GM18499 (cell line): ENCODE data around the gene EIF3M.
"Not testable (repeated sequence)": the region's sequence is repeated elsewhere in the genome, so short reads cannot be mapped to it uniquely, and the experiment has no call there.

Experiments
- ATAC-seq: cut with Tn5 transposase; IDR thresholded peaks from one replicate; pipeline ENCODE4 v1.9.1; 2021; ENCODE audit warnings: moderate number of reproducible peaks; ENCODE audit not compliant: insufficient read depth, unreplicated experiment

EIF3M gene

GRCh38 chr11:32594272-32594671, 10.6 kb downstream of the EIF3M start:
- ATAC-seq = no peak

DNA sequence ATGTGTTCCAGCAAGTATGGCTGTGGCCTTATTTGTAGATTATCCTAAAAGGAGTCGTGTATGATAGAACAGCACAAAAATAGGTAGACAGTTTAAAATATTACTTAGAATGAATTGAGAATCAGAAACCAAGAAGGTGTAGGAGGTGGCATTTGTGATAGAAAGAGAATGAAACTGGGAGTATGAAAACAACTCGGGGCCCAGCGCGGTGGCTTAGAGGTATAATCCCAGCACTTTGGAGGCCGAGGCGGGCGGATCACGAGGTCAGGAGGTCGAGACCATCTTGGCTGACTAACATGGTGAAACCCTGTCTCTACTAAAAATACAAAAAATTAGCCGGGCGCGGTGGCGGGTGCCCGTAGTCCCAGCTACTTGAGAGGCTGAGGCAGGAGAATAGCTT, 12.5 kb downstream of the EIF3M start:
- ATAC-seq = not testable (repeated sequence)

DNA sequence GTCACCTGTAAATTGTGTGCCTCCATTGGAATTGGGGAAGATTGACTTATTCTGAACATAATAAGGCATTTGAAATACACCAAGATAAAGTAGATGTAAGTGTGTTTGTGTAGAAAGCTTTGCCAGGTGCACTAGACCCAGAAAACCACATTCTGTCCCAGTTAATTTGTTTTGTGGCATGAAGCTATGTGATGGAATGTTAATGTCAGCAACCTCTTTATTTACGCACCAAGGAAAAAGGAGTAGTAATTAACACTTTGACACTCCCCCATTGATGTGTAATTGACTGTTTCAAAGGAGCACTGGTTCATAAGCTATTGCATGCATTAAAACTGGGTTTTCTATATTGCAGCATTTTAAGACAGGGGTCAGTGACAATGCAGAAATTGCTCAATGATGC, 14.3 kb downstream of the EIF3M start:
- no peak for ATAC-seq

DNA sequence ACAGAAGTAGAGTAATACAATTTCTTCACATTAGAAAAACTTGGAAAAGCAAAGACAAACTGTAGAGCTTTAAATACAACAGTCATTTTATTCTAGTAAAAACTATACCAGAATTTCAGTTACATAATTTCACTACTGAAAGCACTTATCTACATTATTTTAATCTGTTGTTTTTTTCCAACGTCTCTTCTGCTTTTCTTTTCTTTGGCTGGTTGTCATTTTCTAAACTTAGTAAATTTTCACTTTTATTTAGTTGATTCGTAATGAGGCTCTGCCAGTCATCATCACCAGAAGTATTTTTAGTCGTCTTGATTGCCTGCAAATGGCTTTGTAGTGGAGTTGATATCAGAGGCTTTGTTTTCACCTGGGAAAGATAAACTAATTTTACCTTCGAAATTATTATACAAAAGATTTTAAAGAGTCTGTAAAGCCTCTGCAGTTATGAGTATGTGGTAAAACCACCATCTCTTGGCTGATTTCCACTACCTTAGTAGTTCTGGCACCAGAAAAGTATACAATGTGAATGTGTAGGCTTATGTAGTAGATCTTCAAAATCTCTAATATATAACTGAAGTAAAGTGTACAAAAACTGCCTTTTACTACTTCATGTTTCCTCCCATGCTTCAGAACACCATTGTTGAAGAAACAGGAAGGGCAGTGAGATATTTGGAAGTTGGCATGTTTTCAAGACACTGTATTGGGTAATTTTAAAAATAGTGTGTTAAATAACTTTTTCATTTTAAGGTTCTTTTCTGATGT, 19.2 kb downstream of the EIF3M start:
- ATAC-seq = no peak

- ATAC-seq = no peak
These were observed 22.6 kb downstream of the EIF3M start for GRCh38 chr11:32606220-32606619.

GRCh38 chr11:32608826-32609225, 25.2 kb downstream of the EIF3M start:
- not testable (repeated sequence) for ATAC-seq

DNA sequence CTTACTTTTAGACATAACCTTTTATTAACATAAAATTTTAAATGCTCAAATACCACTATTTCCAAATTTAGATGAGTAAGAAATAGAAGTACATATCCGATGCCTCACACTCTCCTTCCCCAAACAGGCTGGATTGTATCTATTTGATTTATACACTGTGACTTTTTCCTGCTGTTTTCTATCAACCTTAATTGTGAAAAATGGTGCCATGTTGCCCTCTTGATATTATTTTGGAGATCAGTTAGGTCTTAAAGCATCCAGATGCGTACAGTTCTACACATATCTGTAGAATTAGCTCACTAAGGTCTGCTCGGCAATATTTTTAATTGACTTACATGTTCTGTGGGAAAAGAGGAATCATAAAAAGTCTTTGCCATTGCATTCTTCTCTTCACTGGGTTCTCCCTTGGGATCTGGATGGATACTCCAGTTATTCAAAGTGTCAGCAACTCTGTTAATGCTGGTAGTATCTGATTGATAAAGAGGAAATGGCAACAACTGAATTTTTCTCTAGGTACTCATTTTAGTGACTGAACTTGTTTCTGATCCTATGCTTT, 27.2 kb downstream of the EIF3M start:
- no peak for ATAC-seq

DNA sequence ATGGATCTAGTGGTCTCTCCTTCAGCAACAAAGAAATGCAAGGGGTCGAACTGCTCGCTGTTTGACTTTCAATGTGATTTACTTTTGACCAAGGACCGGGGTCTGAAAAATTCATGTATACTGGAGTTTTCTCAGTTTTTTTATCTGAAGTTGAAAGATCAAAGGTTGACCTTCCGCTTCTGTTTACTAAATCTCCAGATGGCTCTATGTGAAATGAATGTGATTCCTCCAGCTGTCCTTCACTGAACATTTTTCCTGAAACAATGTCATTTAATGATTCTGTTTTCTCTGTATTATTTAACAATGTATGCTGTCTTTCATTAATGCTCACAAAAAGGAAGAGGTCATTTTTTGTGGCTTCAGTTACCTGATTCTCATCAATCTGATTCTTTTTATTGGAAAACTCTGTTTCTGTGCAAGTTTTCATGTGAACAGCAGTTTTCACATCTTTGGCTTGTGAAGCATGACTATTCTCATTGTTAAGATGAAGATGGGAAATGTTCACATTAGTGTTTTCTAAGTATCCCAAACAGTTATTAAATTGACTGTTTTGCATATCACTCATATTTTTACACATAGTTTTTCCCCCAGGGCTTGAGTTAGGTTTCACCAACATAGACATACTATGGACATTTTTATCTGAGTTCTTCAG, 30.0 kb downstream of the EIF3M start:
- ATAC-seq = no peak

DNA sequence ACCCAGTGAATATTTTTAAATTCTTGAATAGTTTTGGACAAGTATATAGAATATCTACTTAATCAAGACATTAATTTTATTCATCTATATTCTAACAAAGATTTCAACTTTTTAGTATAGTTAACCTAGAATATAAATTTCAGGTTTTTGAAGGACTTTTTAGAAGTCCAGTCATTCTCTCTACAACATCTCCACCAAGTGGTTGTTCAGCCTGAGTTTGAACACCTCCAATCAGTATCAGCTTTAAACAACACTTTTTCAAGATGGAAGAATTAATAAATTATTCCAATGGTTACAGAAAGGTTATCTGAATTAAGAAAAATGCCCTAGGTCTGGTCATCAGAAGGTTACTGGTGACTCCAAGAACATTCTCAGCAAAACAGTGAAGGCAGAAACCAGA, 31.8 kb downstream of the EIF3M start:
- no peak for ATAC-seq

DNA sequence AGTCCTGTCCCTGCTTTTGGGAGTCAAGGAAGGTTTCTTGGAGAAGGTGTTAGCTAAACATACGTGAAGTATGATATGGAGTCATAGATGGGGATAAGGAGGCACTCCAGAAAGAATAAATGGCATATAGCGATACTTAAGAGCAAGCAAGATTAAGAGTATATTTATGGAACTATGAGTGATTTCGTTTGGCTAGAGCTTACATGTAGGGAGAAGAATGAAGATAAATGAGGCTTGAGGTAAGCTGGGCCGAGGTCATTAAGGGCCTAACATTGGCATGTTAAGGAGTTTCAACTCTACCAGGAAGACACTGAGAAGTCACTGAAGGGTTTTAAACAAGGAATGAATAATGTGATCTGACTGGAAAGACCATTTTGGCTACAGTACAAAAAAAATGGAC, 33.3 kb downstream of the EIF3M start:
- no peak for ATAC-seq

DNA sequence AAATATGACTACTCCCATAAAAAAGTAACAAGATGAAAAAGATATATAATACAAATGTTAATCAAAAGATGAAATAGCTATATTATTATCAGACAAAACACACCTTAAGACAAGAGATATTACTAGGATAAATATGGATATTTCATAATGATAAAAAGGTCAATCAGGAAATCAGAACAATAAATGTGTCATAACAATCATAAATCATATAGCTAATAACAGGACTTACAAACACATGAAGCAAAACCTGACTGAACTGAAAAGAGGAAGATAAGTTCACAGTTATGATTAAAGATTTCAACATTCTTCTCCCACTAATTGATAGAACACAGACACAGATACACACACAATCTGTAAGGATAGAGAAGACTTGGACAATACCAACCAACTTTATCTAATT, 47.2 kb downstream of the EIF3M start:
- ATAC-seq = no peak

DNA sequence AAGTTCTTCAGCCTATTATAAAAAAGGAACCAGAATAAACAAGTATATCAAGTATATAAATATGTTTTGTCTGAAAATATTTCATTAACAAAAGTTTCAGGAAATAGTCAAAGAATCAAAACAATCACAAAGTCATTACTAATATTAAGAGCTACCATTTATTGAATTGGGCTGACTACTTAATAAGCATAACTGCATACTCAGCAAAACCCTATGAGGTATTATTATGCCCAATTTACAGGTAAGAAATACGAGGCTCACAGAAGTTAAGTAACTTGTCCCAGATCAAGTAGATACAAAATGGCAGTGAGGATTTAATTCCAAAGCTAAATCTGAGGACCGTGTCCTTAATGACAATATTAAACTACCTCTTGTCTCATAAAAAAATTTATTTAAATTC, 52.2 kb downstream of the EIF3M start:
- no peak for ATAC-seq

GRCh38 chr11:32641361-32641760, 57.7 kb downstream of the EIF3M start:
- no peak for ATAC-seq

DNA sequence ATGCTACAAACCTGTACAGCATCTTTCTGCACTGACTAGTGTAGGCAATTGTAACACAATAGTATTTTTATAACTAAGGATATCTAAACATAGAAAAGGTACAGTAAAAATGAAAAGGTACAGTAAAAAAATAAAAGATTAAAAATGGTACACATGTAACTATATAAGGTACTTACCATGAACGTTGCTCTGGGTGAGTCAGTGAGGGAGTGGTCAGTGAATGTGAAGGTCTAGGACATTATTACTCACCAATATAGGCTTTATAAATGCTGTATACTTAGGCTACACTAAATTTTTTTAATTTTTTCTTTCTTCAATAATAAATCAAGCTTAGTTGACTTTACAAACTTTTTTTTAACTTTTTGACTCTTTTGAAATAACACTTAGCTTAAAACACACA, 59.9 kb downstream of the EIF3M start:
- ATAC-seq = no peak
